LHCN-M2 (cell line): Measurements from ENCODE around the gene CRYBB3. TPM values are rescaled to one million over a fixed set of nuclear protein-coding genes. Genes with fewer than 3 reads are reported as not detected.
"Not testable (repeated sequence)": the region's sequence is repeated elsewhere in the genome, so short reads cannot be mapped to it uniquely, and the experiment has no call there.

Experiments
- DNase-seq: peaks from one replicate; pipeline ENCODE4 v3.0.0-alpha.2; 2012; ENCODE audit warnings: low read depth
- total RNA-seq: library from RNA; depleted of rRNA; stranded (reverse); fragments of >200 nt; gene quantifications from 2 replicates; pipeline ENCODE4 v1.2.3, GENCODE V29; 2014

CRYBB3 gene
- total RNA-seq, 1 experiment from 2014 or later = not detected

DNA sequence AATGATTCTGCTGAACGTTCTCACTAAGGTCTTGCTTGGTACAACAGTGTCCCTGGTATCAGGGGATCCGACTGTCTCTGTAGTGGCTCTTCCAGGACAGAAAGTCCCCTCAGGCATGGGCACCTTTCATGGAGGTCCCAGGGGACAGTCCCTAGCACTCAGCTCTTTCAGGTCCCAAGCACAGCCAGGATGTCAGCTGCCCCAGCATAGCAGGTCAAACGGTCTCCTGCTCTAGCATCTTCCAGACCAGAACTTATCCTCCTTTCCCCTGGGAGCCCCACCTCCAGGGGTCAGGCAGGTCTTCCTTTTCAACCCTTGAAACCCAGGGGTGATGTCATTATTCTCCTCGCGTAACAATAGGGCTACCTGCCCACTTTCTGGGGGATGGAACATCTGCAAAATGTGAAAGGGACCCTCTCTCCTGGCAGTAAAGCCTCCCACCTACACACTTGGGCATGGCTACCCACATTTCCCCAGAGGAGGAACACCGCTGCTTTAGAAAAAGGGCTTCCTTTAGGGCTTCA lies 24.7 kb upstream of the CRYBB3 start:
- DNase-seq = no peak

DNA sequence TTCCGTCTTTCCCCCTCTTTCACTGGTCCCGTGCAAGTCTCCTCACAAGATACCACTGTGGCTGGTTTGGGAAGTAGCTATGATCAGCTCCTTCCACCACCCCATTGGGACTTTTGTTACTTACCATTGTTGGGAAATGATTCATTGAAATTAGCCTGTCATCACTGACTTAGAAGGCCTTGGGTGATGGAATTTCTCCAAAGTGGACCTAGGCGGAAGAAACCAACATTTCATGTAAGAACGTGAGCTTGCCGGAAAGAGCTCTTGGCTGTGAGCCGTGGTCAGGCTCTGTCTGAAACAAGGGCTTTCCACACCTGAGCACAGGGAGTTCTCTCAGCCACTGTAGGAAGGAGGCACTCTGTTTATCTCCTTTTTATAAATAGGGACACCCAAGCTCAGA lies 23.5 kb upstream of the CRYBB3 start:
- no peak for DNase-seq

DNA sequence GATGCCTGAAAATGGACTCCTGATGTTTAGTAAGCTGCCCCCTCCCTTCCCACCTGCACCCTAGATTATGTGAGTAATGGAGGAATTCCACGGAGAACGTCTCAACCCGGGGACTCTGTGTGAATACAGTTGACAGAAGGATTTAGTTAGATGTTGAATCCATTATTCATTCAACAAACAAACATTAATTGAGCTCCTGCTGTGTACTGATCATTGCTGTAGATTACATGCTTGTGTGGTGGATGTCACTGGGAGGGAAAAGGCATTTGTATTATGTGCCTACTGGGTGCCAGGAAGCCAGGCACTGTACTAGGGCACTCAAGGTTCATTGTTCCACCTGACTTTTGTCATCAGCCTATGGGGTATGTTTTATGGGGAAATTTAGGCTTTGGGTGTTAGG lies 22.9 kb upstream of the CRYBB3 start:
- DNase-seq = no peak

DNA sequence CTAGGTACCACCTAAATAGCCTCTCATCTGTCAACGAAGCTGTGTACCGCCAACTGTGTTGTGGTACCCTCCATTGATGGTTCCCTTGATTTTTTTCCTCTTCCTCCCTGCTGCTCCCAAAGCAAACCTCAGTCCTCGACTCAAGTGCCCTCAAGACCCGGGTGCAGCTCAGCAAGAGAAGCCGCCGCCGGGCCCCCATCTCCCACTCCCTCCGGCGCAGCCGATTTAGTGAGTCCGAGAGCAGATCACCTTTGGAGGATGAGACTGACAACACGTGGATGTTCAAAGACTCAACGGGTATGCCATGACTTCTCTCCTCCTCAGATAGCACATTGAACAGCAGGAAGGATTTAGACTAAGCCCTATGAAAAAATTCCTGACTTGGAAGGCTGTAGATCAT lies 22.4 kb upstream of the CRYBB3 start:
- no peak for DNase-seq

DNA sequence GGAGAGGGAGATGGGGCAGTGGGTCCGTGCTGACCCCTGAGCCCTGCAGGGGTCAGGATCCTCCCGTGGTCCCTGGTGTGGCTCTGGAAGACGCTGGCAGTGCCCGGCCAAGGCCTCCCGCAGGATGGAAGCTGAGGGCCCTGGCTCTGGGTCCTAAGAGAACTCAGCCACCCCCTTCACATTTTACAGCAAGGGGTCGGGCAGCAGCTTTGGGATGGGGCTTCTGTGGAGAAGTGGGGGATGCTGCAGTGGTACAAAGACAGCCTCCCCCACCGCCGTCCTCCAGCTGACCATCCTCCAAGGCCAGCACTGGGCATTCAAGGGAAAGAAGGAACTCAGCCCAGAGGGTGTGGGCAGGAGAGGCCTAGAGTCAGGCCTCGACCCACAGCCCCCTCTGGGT lies 21.8 kb upstream of the CRYBB3 start:
- no peak for DNase-seq

DNA sequence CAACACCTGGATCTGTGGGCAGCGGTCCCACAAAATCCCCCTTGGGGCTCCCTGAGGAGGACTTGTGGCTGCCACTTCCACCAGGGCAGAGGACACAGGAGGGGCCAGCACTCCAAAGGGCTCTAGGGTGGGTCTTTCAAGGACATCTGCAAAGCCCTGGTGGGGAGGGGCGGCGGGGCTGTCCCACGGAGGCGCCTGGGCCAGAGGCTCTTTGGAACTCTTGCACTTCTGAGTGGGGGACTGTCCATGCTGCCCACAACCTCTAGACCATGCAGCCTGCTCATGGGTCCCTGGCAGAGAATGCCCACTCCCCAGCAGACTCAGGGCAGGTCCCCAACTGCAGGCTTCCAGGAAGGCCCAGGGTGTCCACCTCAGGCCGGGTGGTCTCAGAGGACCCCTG lies 21.3 kb upstream of the CRYBB3 start:
- DNase-seq = not testable (repeated sequence)

DNA sequence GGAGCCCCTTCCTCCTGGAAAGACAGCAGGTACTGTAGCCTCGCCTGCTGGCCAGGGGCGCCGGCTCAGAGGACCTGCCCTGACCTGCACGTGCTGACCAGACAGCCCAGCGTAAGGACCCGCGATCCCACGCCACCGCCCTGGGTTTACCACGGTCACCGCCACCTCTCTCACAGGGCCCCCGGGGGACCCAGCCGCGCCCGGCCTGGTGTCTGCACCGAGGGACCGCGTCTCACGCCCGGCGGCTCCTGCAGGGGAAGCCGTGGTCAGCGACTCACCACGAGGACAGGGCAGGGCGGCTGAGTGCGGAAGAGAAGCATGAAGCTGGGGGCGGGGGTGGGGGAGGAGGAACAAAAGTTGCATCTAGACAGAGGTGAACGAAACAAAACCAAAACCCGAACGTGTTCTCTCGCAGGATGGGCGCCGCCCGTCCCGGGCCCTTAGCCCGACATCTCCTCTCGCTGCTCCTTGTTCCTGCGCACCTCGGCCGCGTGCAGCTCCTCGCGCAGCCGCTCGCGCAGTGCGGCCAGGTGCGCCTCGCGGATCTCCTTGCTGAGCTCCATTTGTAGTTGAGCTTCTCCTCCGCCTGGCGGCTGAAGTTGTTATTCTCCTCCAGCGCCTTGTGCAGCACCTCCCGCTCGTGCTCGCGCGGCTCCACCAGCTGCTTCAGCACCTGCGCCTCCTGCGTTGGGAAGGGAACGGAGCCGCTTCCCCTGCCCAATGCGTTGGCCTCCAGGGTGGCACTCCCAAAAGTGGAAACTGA lies 20.6 kb upstream of the CRYBB3 start:
- DNase-seq = not testable (repeated sequence)

DNA sequence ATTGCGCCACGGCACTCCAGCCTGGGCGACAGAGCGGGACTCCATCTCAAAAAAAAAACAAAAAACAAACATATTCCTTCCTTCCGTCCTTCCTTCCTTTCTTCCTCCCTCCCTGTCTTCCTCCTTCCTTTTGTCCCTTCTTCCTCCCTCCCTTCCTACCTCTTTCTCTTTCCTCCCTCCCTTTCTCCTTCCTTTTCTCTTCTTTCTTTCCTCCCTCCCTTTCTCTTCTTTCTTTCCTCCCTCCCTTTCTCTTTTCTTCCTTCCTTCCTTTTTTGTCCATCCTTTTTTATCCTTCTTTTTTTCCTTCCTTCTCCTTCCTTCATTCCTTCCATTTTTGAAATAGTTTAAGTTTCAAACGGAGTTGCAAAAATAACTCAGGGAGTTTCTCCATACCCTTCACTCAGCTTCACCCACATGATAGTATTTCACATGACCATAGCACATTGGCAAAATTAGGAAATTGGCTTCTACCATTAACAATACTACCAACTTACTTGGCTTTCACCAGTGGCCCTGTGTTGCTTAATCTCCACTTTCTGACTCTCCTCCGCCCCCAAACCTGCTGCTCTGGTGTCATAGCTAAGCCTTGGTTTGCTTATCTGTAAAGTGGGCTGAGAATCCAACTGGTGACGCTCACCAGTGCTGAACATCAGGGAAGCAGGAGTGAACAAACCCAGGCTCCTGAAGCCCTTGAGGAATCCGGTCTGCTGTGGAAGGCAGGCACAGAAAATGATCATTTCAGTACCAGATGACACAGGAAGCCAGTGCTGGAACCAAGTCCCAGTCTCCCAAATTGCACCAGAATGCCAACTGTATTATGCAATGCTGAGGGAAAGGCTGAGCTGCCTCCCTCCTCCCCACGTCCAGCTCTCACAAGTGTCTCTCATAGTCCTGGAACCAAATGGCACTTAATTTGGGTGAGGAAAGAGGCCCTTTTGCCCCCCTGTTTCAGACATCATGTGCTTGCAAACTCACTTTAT lies 17.2 kb upstream of the CRYBB3 start:
- no peak for DNase-seq

DNA sequence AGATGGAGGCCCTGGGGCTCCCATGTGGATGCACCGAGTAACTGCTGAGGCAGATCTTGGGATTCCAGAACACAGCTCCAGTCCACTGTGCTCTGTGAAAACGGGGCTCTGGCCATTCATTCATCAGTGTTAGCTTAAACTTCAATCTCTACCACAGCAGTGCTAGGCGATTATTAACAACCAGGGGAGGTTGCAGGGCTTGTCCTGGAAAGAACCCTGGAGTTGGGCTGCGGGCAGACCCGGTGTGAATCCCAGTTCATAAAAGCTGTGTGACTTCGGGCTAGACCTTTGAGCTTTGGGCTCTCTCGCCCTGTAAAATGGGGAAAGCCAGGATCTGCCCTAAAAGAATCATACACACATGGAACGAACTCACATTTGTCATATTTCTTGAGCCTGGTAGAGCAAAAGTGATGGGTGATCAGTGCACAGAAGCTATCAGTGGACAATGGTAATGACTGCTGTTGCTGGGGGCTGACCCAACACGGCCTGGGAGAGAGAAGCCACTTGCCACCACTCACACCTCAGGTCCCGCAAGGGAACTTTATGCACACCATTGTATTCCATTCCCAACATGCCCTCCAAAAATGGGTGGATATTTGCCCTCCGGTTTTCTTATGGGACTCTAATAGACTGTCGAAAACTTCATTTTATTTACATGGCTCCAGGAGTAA lies 15.6 kb upstream of the CRYBB3 start:
- DNase-seq = no peak

DNA sequence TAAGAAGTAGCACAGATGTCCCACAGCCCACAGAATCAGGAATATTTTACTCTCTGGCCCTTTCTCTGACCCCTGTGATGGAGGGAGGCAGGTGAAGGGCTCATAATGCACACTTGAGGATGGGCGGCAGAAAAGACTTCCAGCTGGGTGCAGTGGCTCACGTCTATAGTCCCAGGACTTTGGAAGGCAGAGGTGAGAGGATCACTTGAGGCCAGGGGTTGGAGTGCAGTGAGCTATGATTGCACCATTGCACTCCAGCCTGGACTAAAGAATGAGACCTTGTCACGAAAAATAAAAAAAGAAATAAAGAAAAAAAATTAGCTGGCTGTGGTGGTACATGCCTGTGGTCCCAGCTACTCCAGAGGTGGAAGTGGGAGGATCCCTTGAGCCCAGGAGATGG lies 13.5 kb upstream of the CRYBB3 start:
- no peak for DNase-seq

DNA sequence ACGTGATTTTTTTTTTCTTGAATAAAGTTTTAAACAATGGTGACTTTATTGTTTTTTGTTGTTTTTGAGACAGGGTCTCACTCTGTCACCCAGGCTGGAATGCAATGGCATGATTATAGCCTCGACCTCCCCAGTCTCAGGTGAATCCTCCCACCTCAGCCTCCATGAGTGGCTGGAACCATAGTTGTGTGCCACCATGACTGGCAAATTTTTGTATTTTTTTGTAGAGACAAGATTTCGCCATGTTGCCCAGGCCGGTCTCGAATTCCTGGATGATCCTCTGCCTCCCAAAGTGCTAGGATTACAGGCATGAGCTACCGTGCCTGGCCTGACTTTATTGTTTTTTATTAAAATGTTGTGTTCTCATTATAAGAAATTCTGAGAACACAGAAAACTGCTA lies 12.2 kb upstream of the CRYBB3 start:
- no peak for DNase-seq

DNA sequence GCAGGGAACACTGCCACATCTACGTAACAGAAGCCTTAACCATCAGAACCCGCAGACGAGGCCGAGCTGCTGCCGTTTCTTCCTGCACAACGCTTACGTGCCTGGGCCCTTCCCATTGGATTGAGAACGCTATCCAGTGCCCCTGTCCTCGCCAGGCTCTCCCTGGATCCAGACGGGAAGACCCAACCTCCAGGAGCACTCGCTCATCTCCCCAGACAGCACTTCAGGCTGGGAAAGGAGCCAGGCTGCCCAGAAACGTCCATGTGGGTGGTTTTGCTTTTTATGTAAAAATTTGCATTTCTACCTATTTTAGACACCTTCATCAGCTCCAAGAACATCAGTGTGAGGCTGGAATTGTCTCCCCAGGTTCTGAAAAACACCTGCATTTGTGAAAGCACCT lies 7.3 kb upstream of the CRYBB3 start:
- DNase-seq = no peak

DNA sequence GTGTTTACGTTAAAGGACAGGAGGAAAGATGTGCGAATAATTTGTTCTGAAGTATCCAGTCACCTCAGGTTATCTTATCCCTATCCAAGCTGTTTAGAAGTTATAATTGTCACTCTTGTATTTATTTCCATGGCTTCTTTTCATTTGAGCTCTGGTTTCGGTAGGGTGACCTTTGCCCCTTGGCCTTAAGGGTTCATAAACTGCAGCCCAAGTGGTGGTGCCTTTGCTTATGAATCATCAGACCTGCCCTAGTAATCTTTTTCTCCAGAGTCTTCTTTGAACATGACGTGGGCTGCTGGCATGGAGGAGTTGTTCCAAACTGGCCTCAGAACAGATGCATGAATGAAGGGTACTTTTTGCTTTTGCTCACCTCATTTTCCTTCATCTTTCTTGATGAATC lies 6.5 kb upstream of the CRYBB3 start:
- DNase-seq = no peak

DNA sequence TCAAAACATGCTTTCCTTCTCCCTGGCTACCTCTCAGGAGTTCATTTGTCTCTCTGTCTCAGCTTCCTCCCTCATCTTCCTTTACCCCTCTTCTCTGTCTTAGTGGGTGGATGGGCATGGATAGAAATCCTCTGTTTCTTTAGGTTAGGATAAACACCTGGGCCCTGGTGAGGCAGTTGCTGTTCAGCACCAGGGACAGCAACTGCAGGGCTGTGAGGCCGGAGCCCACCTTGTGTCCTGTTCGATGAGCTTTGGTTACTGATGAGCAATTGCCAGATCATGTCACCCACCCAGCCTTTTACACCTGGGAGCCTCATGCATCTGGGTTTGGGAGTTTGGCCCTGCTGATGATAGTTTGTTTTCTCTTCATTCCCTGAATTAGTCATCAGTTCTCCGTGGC lies 6.1 kb upstream of the CRYBB3 start:
- no peak for DNase-seq

DNA sequence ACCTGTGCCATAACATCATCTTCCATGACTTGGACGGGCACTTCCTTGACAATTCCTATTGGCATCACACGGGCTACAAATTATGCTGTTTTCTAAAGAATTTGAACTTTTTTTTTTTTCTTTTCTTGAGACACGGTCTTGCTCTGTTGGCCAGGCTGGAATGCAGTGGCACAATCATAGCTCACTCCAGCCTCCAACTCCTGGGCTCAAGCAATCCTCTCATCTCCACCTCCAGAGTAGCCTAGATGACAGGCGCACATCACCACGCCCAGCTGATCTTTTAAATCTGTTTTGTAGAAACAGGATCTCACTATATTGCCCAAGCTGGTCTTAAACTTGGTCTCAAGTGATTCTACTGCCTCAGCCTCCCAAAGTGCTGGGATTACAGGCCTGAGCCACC lies 3.3 kb upstream of the CRYBB3 start:
- DNase-seq = no peak

DNA sequence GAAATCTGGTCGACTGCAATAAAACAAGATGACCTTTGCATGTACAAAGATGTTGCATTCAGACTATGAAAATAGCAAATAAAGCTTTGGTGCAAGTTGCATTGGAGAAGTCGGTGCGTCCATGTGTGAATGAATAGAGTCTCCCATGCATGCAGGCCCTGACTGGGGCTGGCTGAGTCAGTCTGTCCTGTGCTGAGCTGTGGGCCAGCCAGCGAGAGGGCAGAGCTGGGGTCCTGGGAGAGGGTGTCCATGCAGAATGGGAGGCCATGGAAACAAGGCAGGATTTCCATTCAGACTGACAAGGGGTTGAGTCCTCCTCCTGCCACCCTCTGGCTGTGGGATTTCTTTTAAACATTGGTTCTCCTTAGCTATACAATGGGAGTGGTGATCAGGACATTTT lies 2.3 kb upstream of the CRYBB3 start:
- no peak for DNase-seq

DNA sequence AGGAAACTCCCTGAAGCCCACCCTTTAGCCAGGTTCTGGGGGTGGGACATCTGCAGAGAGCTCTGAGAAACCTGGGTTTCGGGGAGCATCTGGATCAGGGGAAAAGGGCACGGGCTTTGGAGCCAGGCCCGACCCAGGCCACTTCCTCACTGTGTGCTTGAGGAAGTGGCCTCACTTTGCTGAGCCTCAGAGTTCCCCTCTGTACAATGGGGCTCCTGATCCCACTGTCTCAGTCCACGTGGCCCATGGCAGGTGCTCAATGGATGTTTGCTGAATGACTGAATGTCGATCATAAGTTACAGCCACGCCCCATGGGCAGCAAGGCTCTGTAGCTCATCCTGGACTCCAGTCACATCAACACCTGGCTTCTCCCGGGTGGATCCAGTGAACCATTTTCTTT lies 1.3 kb downstream of the CRYBB3 start:
- DNase-seq = no peak

DNA sequence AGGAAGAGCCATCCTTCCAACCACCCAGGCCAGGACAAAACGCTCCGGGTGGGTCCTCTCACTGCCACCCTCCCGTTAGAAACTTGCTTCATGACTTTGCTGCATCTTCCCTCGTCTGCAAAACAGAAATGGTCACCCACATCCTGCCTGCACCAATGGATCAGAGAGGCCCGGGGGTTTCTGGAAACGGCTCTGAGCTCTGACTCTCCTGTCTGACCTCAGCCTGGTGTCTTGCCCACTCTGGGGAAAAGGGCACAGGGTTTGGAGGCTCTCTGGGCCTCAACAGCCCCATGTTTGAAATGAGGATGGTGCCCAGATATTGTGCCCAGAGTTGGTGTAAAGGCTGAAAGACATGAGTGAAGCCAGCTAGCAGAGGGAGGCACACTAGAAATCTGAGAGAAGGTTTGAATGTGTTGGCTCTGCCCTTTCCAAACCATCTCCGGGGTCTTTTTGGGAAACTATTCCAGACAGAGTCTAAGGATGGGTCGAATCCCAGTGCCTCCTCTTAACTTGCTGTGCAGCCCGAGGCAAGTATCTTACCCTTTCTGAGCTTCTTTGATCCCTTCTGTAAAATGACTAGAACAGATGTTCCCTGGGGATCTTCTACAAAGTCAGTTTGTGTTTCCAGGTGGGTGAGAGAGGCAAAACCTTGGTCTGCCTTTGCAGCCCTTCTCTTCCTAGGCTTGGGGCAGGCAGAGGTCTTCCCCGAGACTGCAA lies 2.1 kb downstream of the CRYBB3 start:
- DNase-seq = no peak

DNA sequence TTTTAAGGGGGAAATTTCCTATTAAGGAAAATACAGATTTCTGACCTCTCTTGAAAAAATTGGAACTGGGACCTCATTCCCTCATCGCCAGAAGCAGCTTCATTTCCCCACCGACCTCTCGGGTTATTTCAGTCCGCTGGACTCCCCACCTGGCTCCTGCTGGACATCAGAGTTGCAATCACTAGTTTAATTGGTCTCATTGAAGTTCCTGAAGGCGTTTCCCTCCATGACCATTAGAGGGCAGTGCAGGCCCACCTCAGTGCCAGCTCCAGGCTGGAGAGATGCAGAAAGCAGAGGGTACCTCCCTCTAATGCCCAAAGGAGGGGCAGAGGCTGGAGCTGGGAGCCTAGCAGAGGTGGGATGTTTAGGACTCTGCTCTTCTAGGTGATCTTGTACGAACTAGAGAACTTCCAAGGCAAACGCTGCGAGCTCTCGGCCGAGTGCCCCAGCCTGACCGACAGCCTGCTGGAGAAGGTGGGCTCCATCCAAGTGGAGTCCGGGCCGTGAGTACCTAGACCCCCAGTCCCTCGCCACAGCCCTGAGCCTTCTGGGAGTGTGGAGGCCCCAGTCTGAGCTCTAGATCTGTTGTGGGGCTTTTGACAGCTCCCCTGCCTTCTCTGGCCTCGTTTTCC lies 2.7 kb downstream of the CRYBB3 start:
- DNase-seq = peak; percentile 51

DNA sequence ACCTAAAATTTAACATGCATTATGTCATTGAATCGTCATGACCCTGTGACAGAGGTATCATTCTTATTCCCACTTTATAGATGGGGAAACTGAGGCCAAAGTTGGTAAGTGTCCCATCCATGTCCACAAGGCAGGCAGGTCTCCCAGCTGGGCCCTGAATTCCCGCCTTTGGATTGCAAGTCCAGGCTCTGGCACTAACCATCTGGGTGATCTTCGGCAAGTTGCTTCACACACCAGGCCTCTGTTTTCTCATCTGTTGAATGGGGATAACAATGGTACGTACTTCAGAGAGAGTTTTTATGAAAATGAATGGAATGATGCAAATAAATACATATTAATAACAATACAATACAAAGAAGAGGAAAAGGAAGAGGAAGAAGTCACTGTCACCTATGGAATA lies 3.4 kb downstream of the CRYBB3 start:
- no peak for DNase-seq

DNA sequence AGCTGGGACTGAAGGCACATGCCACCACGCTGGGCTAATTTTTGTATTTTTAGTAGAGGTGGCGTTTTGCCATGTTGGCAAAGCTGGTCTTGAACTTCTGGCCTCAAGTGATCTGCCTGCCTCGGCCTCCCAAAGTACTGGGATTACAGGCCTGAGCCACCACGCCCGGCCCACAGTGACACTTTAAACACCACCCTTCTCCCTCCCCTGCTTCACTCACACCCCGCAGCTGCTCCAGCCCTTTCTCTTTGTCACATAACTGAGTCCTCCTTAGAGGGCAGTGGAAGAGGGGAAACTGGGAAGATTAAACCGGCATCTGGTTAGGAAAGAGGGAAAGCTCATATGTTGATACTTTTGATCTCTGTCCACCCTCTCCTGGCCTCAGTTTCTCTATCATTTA lies 4.9 kb downstream of the CRYBB3 start:
- peak; percentile 4 for DNase-seq
